K562 (cell line): Measurements from ENCODE around the gene AQP1. TPM values are rescaled to one million over a fixed set of nuclear protein-coding genes. Genes with fewer than 3 reads are reported as not detected.

Experiments used
- ATAC-seq: fragments of 200-7000 bp; cut with Tn5 transposase; 3 replicates; pipeline ENCODE4 v1.9.1; 2020; ENCODE audit warnings: moderate library complexity
- BruUV-seq: library from RNA; stranded (reverse); fragments of 400-500 nt; replicated peaks from 2 replicates; lab custom pipeline; 2021; lab: Mats Ljungman, UMichigan
- CTCF ChIA-PET: fragments of 300-600 bp; formaldehyde crosslinking; extraction: SDS; loops from one replicate; lab custom pipeline; 2021; ENCODE audit warnings: low intra/inter-chr PET ratio; lab: Yijun Ruan, JAX
- POLR2A ChIA-PET: fragments of 300-600, 350-650 bp; sonication (Branson Sonifier 250); formaldehyde crosslinking; extraction: SDS; loops from one replicate; lab custom pipeline; 2021; ENCODE audit warnings: antibody characterized with exemption, inconsistent platforms; lab: Yijun Ruan, JAX
- DNase-seq, 4 experiments: peaks; one replicate each; pipeline versions ENCODE4 v3.0.0 to v3.0.0-alpha.2; 2011 to 2018; ENCODE audit warnings: low spot score in 3 of 4, mixed read lengths in 3 of 4; ENCODE audit errors: extremely low read depth in 1 of 4
- FAIRE-seq: peaks from 2 replicates; lab custom pipeline; 2011; peaks lifted over from hg19 to GRCh38; lab: Jason Lieb, UNC
- H2AFZ ChIP-seq: 2 replicates; pipeline ENCODE4 v1.6.0; 2011; ENCODE audit warnings: low read depth, low read length, control low read depth, inconsistent platforms
- H3K27ac ChIP-seq: fragments of 200-600 bp; 3 replicates; pipeline ENCODE4 v1.8.0; 2011; ENCODE audit warnings: low read depth, mild to moderate bottlenecking, control low read depth, inconsistent platforms, low read length, moderate library complexity, mixed read lengths; ENCODE audit errors: extremely low read depth
- H3K27me3 ChIP-seq, 2 experiments: fragments of 300-600 bp in 1 of 2; 2 replicates in 1 of 2; 3 replicates in 1 of 2; pipeline versions ENCODE4 v1.6.0 to v1.8.0; 2011; ENCODE audit warnings: inconsistent platforms in 2 of 2, low read length in 2 of 2, mild to moderate bottlenecking in 1 of 2, mixed read lengths in 1 of 2, moderate library complexity in 1 of 2; ENCODE audit not compliant: control insufficient read depth in 2 of 2, insufficient read depth in 2 of 2
- H3K36me3 ChIP-seq: fragments of 300-600 bp; 3 replicates; pipeline ENCODE4 v1.8.0; 2011; ENCODE audit warnings: mild to moderate bottlenecking, low read length, inconsistent platforms; ENCODE audit not compliant: control insufficient read depth, insufficient read depth
- H3K4me1 ChIP-seq, 2 experiments: fragments of 200-600 bp in 1 of 2; replicated peaks in 1 of 2; 2 replicates in 1 of 2; 3 replicates in 1 of 2; pipeline versions ENCODE4 v1.5.1 to v1.8.0; 2011; ENCODE audit warnings: inconsistent platforms in 2 of 2, low read length in 2 of 2, mild to moderate bottlenecking in 1 of 2, mixed read lengths in 1 of 2, moderate library complexity in 1 of 2; ENCODE audit not compliant: control insufficient read depth in 2 of 2, insufficient read depth in 2 of 2
- H3K4me2 ChIP-seq: 2 replicates; pipeline ENCODE4 v1.6.1; 2011; ENCODE audit warnings: low read length, control low read depth, inconsistent platforms, mixed read lengths; ENCODE audit not compliant: insufficient read depth
- H3K4me3 ChIP-seq: fragments of 200-600 bp; sonication (generic), shearing (Covaris generic); 2 replicates; pipeline ENCODE4 v1.5.1; 2016; ENCODE audit warnings: control low read depth, inconsistent platforms
- H3K79me2 ChIP-seq: fragments of 200-600 bp; 3 replicates; pipeline ENCODE4 v1.8.0; 2011; ENCODE audit warnings: low read length, inconsistent platforms; ENCODE audit not compliant: control insufficient read depth, insufficient read depth
- H3K9ac ChIP-seq, 2 experiments: 2 replicates each; pipeline versions ENCODE4 v1.6.0 to v1.6.1; 2011; ENCODE audit warnings: low read depth in 2 of 2, low read length in 2 of 2, control low read depth in 1 of 2, inconsistent platforms in 1 of 2, mild to moderate bottlenecking in 1 of 2, mixed read lengths in 1 of 2; ENCODE audit not compliant: insufficient read depth in 1 of 2
- H3K9me1 ChIP-seq: one replicate; pipeline ENCODE4 v1.6.0; 2011; ENCODE audit warnings: inconsistent platforms, mild to moderate bottlenecking, low read length, moderate library complexity; ENCODE audit not compliant: control insufficient read depth, insufficient read depth
- H3K9me3 ChIP-seq: replicated peaks from 2 replicates; pipeline ENCODE4 v1.5.1; 2011; ENCODE audit warnings: low read depth, low read length, inconsistent platforms; ENCODE audit not compliant: control insufficient read depth, insufficient read depth
- H4K20me1 ChIP-seq: replicated peaks from 2 replicates; pipeline ENCODE4 v1.6.1; 2011; ENCODE audit warnings: low read length, inconsistent platforms, mixed read lengths; ENCODE audit not compliant: control insufficient read depth, insufficient read depth
- ADNP ChIP-seq: fragments of 200-800 bp; sonication (Bioruptor generic); IDR thresholded peaks from 2 replicates; pipeline ENCODE4 v1.6.1; 2016; ENCODE audit warnings: missing genetic modification characterization, missing compliant biosample characterization
- MEIS2 ChIP-seq: fragments of 450-650 bp; IDR thresholded peaks from 2 replicates; pipeline ENCODE4 v1.6.1; 2014; ENCODE audit warnings: mild to moderate bottlenecking; ENCODE audit not compliant: partially characterized antibody
- XRCC5 ChIP-seq: fragments of 200-400 bp; formaldehyde crosslinking; IDR thresholded peaks from 2 replicates; pipeline ENCODE4 v1.6.1; 2017; ENCODE audit warnings: low read depth, mild to moderate bottlenecking, low read length
- WGBS: fragments of 100-300 bp; shearing (Covaris generic); methylation state at CpG from one replicate; pipeline ENCODE4 v1.1.6; 2016; ENCODE audit warnings: low coverage, mixed read lengths; ENCODE audit not compliant: insufficient coverage; ENCODE audit errors: missing lambda C conversion rate; 5-methylcytosine and 5-hydroxymethylcytosine counted together
- in situ Hi-C: fragments of 300-500 bp; cut with MboI; formaldehyde crosslinking; loops from 4 replicates; pipeline ENCODE4 v1.15.0; 2018; ENCODE audit warnings: inconsistent platforms, mixed read lengths
- intact Hi-C: fragments of 100-400 bp; cut with micrococcal nuclease; formaldehyde crosslinking; loops from 2 replicates; pipeline ENCODE4 v1.14.2; 2022
- polyA plus RNA-seq, 8 experiments: library from polyadenylated mRNA; depleted of rRNA in 4 of 8; stranded (reverse) in 5 of 8; unstranded in 3 of 8; fragments of >200 nt; fragmentation: Nextera tagmentation in 2 of 8; fragmentation: Illumina TruSeq in 1 of 8; extraction: Ambion mirVana in 2 of 8; extraction: Trizol in 1 of 8; gene quantifications; 2 replicates each; pipeline versions ENCODE4 v1.2.1 to v1.2.3, GENCODE V29; 2011 to 2014; ENCODE audit warnings: inconsistent platforms in 1 of 8, missing spikeins in 1 of 8
- total RNA-seq, 7 experiments: library from RNA; depleted of rRNA in 6 of 7; stranded (reverse); fragments of >200 nt in 6 of 7; fragmentation: Illumina TruSeq in 2 of 7; extraction: Trizol in 2 of 7; gene quantifications; 2 replicates each; pipeline versions ENCODE4 v1.2.1 to v1.2.3, GENCODE V29; 2011 to 2021; ENCODE audit warnings: low replicate concordance in 1 of 7
- TF ChIP-seq, protein P1 (sequence below), 2 experiments: IDR thresholded peaks in 1 of 2; conservative IDR thresholded peaks in 1 of 2; 2 replicates each; pipeline ENCODE4 v1.6.1; 2016; ENCODE audit warnings: low read depth in 2 of 2, mild to moderate bottlenecking in 1 of 2, missing compliant biosample characterization in 1 of 2, missing genetic modification characterization in 1 of 2, moderate library complexity in 1 of 2
- TF ChIP-seq, protein P2 (sequence below): sonication (generic); formaldehyde crosslinking; IDR thresholded peaks from 2 replicates; pipeline ENCODE4 v1.8.0; 2022; ENCODE audit warnings: mild to moderate bottlenecking, missing genetic modification reagents
- TF ChIP-seq, protein P3 (sequence below): fragments of 450-650 bp; IDR thresholded peaks from 2 replicates; pipeline ENCODE4 v1.6.1; 2016

Gene AQP1
- total and polyA plus RNA-seq, 9 of the 15 experiments (the other 6 are each of a cell fraction or from before 2014, with no cell fraction given) = 0.18 to 12.6 (median 4.1) TPM

DNA sequence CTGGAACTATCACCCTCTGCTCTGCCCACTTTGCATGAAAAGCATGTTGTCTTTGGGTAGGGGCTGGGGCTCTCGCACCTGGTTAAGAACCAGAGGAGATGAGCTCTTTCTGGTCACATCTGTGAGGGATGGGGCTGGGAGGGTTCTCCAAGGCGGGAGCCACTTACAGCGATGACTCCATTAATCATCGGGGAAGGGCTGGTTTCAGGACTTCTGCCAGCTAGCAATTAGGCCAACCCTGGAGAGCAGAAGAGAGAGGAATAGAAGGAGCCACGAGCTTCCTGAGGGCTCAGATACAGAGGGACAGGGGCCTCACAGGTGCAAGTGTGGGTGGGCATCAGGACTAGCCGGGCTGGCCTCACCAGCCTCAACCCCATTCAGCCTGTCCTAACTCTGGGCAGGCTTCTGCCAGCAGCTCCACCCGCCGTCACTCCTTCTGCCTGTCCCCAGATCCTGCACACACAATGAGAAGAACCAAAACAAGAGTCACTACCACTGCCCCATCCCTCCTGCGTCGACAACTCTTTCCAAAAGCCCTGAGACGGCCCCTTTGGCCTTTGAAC, 8.4 kb downstream of the AQP1 start:
- Histone ChIP-seq H3K4me2 (no peak overlapping the region; the same call in 1 of the 2 replicates), H3K9me3 (no peaks in the 10 kb centered on the region), H3K4me1 (peaks cover 59 to 60% of the 10 kb centered on the region in 2 experiments), H3K79me2 (no peaks in the 10 kb centered on the region), H3K27ac (no peak overlapping the region), H2AFZ (peak overlapping the region; percentile 15; the same call in 1 of the 2 replicates), H3K36me3 (no peaks in the 10 kb centered on the region), H3K27me3 (no peaks in the 10 kb centered on the region), H3K4me3 (no peak overlapping the region), H4K20me1 (no peaks in the 10 kb centered on the region), H3K9me1 (peaks cover 7% of the 10 kb centered on the region), H3K9ac (peak overlapping the region; percentile 7 to 53; a peak in 1 of 4 replicates)
- 38% methylated on average over 9 of the region's 11 CpGs for WGBS
- in situ Hi-C loops (no loop called here), intact Hi-C loops (no loop called here)
- CTCF ChIA-PET = no interaction called here
- FAIRE-seq (no peak), DNase-seq (no peak), ATAC-seq (no peak)
- POLR2A ChIA-PET = no interaction called here
- no TSS peak for BruUV-seq
- peak; percentile 71; the same call in 1 of the 2 replicates for TF ChIP-seq ADNP (tag)
- peak; percentile 54 for TF ChIP-seq MEIS2
- TF ChIP-seq, protein P1, sequence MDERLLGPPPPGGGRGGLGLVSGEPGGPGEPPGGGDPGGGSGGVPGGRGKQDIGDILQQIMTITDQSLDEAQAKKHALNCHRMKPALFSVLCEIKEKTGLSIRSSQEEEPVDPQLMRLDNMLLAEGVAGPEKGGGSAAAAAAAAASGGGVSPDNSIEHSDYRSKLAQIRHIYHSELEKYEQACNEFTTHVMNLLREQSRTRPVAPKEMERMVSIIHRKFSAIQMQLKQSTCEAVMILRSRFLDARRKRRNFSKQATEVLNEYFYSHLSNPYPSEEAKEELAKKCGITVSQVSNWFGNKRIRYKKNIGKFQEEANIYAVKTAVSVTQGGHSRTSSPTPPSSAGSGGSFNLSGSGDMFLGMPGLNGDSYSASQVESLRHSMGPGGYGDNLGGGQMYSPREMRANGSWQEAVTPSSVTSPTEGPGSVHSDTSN (CRISPR knock-in tag; IDR thresholded peaks at IDR 0.05; ENCODE audit: low read depth) = no peak
- TF ChIP-seq, protein P1 (tag; conservative IDR thresholded peaks at IDR 0.05; ENCODE audit: low read depth) = peak; percentile 70
- TF ChIP-seq, protein P2, sequence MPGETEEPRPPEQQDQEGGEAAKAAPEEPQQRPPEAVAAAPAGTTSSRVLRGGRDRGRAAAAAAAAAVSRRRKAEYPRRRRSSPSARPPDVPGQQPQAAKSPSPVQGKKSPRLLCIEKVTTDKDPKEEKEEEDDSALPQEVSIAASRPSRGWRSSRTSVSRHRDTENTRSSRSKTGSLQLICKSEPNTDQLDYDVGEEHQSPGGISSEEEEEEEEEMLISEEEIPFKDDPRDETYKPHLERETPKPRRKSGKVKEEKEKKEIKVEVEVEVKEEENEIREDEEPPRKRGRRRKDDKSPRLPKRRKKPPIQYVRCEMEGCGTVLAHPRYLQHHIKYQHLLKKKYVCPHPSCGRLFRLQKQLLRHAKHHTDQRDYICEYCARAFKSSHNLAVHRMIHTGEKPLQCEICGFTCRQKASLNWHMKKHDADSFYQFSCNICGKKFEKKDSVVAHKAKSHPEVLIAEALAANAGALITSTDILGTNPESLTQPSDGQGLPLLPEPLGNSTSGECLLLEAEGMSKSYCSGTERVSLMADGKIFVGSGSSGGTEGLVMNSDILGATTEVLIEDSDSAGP = no peak
- no peak for TF ChIP-seq XRCC5
- TF ChIP-seq, protein P3, sequence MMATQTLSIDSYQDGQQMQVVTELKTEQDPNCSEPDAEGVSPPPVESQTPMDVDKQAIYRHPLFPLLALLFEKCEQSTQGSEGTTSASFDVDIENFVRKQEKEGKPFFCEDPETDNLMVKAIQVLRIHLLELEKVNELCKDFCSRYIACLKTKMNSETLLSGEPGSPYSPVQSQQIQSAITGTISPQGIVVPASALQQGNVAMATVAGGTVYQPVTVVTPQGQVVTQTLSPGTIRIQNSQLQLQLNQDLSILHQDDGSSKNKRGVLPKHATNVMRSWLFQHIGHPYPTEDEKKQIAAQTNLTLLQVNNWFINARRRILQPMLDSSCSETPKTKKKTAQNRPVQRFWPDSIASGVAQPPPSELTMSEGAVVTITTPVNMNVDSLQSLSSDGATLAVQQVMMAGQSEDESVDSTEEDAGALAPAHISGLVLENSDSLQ = peak; percentile 46
- TF ChIP-seq, all 486 proteins: peak for 4
